Measurements from ENCODE around the gene SLITRK4. TPM values are rescaled to one million over a fixed set of nuclear protein-coding genes. Genes with fewer than 3 reads are reported as not detected.

The SLITRK4 gene
- polyA plus RNA-seq, 3 donors, result 14.7 to 18.3 (median 17.9) TPM

Other genes starting within 250 kb of the SLITRK4 start
- not detected for gene SPANXN3, start 118.6 kb downstream of the SLITRK4 start, polyA plus RNA-seq (ENCODE audit: insufficient read length in 3 of 3)
- gene SPANXN2, start 84.7 kb upstream of the SLITRK4 start, polyA plus RNA-seq (ENCODE audit: insufficient read length in 3 of 3), result not detected
- gene UBE2NL, start 248.0 kb upstream of the SLITRK4 start, polyA plus RNA-seq (ENCODE audit: insufficient read length in 3 of 3), result under 1 TPM; 0.26 to 0.52 (median 0.33) TPM

Data from right renal cortex interstitium (tissue), 3 donors.